GM21367 (cell line): ENCODE data around the gene TMEM82.

ENCODE experiments used
- ATAC-seq: cut with Tn5 transposase; IDR thresholded peaks from one replicate; pipeline ENCODE4 v1.9.1; 2021; ENCODE audit not compliant: unreplicated experiment

The TMEM82 gene

GRCh38 chr1:15777909-15778707, 35.8 kb downstream of the TMEM82 start:
- ATAC-seq: no peak

GRCh38 chr1:15785683-15786082, 43.4 kb downstream of the TMEM82 start:
- ATAC-seq: no peak

GRCh38 chr1:15786581-15786980, 44.3 kb downstream of the TMEM82 start:
- ATAC-seq: no peak

- ATAC-seq: no peak
These were observed 46.5 kb downstream of the TMEM82 start for GRCh38 chr1:15788624-15789301.

- no peak for ATAC-seq
These were observed 53.8 kb downstream of the TMEM82 start for GRCh38 chr1:15796086-15796462.
